Chondrocyte (in vitro differentiated cells): Measurements from ENCODE around the gene OR7C2. TPM values are rescaled to one million over a fixed set of nuclear protein-coding genes. Genes with fewer than 3 reads are reported as not detected.
"Not testable (repeated sequence)": the region's sequence is repeated elsewhere in the genome, so short reads cannot be mapped to it uniquely, and the experiment has no call there.

Experiments used
- DNase-seq: peaks from one replicate; pipeline ENCODE4 v3.0.0; 2021; ENCODE audit warnings: mixed read lengths, low spot score
- H3K27ac Mint-ChIP-seq: one replicate; pipeline ENCODE4 v1.8.0; 2021; ENCODE audit warnings: mild to moderate bottlenecking, moderate library complexity, mixed read lengths; ENCODE audit not compliant: unreplicated experiment
- H3K27me3 Mint-ChIP-seq: 2 replicates; pipeline ENCODE4 v1.8.0; 2021; ENCODE audit warnings: low read depth, mixed read lengths
- H3K36me3 Mint-ChIP-seq: 2 replicates; pipeline ENCODE4 v1.8.0; 2021; ENCODE audit warnings: low read depth, mixed read lengths
- H3K4me1 Mint-ChIP-seq: 2 replicates; pipeline ENCODE4 v1.8.0; 2021; ENCODE audit warnings: low read depth, mild to moderate bottlenecking, mixed read lengths
- H3K4me3 Mint-ChIP-seq: one replicate; pipeline ENCODE4 v1.8.0; 2021; ENCODE audit warnings: mild to moderate bottlenecking, moderate library complexity, mixed read lengths; ENCODE audit not compliant: unreplicated experiment
- H3K9me3 Mint-ChIP-seq: 2 replicates; pipeline ENCODE4 v1.8.0; 2021; ENCODE audit warnings: low read depth, mixed read lengths
- CTCF ChIP-seq: fragments of 200-600 bp; sonication (generic); IDR thresholded peaks from 2 replicates; pipeline ENCODE4 v1.5.0; 2021; ENCODE audit warnings: antibody characterized with exemption, mild to moderate bottlenecking, moderate library complexity
- total RNA-seq: library from RNA; stranded (reverse); gene quantifications from 3 replicates; pipeline ENCODE4 v1.2.1, GENCODE V29; 2021

OR7C2 gene
- total RNA-seq, 1 donor from 2014 or later: not detected

- no peak overlapping the region for H3K27ac Mint-ChIP-seq
- H3K36me3 Mint-ChIP-seq: no peaks in the 10 kb centered on the region
- no peak overlapping the region for H3K4me3 Mint-ChIP-seq
- no peak for DNase-seq
- no peaks in the 10 kb centered on the region for H3K4me1 Mint-ChIP-seq
- no peak for TF ChIP-seq CTCF
- peaks cover 6% of the 10 kb centered on the region for H3K9me3 Mint-ChIP-seq
- H3K27me3 Mint-ChIP-seq: no peaks in the 10 kb centered on the region
Measured at GRCh38 chr19:14933506-14933905, 7.8 kb upstream of the OR7C2 start.

- H3K4me3 Mint-ChIP-seq: no peak overlapping the region
- no peaks in the 10 kb centered on the region for H3K9me3 Mint-ChIP-seq
Measured at GRCh38 chr19:14940266-14940665, 1.0 kb upstream of the OR7C2 start.

GRCh38 chr19:14943601-14944000 lies 2.3 kb downstream of the OR7C2 start:
- no peaks in the 10 kb centered on the region for H3K4me1 Mint-ChIP-seq
- TF ChIP-seq CTCF: no peak
- peaks cover 6% of the 10 kb centered on the region for H3K9me3 Mint-ChIP-seq
- no peaks in the 10 kb centered on the region for H3K36me3 Mint-ChIP-seq
- DNase-seq: no peak
- no peak overlapping the region for H3K27ac Mint-ChIP-seq
- H3K27me3 Mint-ChIP-seq: no peaks in the 10 kb centered on the region
- H3K4me3 Mint-ChIP-seq: no peak overlapping the region

More at GRCh38 chr19:14940266-14940665, 1.0 kb upstream of the OR7C2 start:
- TF ChIP-seq CTCF: no peak
- Mint-ChIP-seq H3K27me3 (no peaks in the 10 kb centered on the region), H3K36me3 (no peaks in the 10 kb centered on the region), H3K4me1 (no peaks in the 10 kb centered on the region), H3K27ac (no peak overlapping the region)
- DNase-seq: no peak

- no peaks in the 10 kb centered on the region for H3K27me3 Mint-ChIP-seq
- DNase-seq: no peak
- H3K4me3 Mint-ChIP-seq: no peak overlapping the region
- H3K27ac Mint-ChIP-seq: no peak overlapping the region
- H3K9me3 Mint-ChIP-seq: peaks cover 6% of the 10 kb centered on the region
- no peak for TF ChIP-seq CTCF
- H3K36me3 Mint-ChIP-seq: no peaks in the 10 kb centered on the region
- H3K4me1 Mint-ChIP-seq: no peaks in the 10 kb centered on the region
Measured at GRCh38 chr19:14944456-14944855, 3.2 kb downstream of the OR7C2 start.

GRCh38 chr19:14949413-14949812 lies 8.1 kb downstream of the OR7C2 start:
- not testable (repeated sequence) for H3K27me3 Mint-ChIP-seq, H3K4me1 Mint-ChIP-seq, DNase-seq, H3K4me3 Mint-ChIP-seq, H3K27ac Mint-ChIP-seq, H3K36me3 Mint-ChIP-seq, H3K9me3 Mint-ChIP-seq

GRCh38 chr19:14949876-14950275 lies 8.6 kb downstream of the OR7C2 start:
- no peaks in the 10 kb centered on the region for H3K27me3 Mint-ChIP-seq
- H3K9me3 Mint-ChIP-seq: peaks cover 8% of the 10 kb centered on the region
- H3K27ac Mint-ChIP-seq: no peak overlapping the region
- H3K4me1 Mint-ChIP-seq: no peaks in the 10 kb centered on the region
- no peak overlapping the region for H3K4me3 Mint-ChIP-seq
- TF ChIP-seq CTCF: no peak
- no peak for DNase-seq
- H3K36me3 Mint-ChIP-seq: no peaks in the 10 kb centered on the region
